Stomach (tissue), 4 donors: ENCODE measurements around the gene ITGB5.

Experiments
- EP300 ChIP-seq: sonication (generic); formaldehyde crosslinking; IDR thresholded peaks from one replicate; pipeline ENCODE4 v1.6.1; 2017; ENCODE audit warnings: antibody characterized with exemption
- POLR2A ChIP-seq, 4 donors: fragments of 450-650 bp; IDR thresholded peaks; one replicate each; pipeline ENCODE4 v1.6.1; 2016; ENCODE audit warnings: antibody characterized with exemption in 4 of 4, control low read depth in 2 of 4, mild to moderate bottlenecking in 1 of 4, moderate library complexity in 1 of 4
- POLR2AphosphoS5 ChIP-seq, 3 donors: sonication (generic); formaldehyde crosslinking; IDR thresholded peaks; one replicate each; pipeline ENCODE4 v1.6.1; 2016; ENCODE audit warnings: antibody characterized with exemption in 3 of 3
- TF ChIP-seq, protein P1 (sequence below), 7 experiments: fragments of 450-650 bp in 4 of 7; fragments of 200-600 bp in 3 of 7; sonication (generic) in 3 of 7; IDR thresholded peaks; one replicate each; pipeline ENCODE4 v1.5.1; 2016 to 2019; ENCODE audit warnings: antibody characterized with exemption in 7 of 7, control low read depth in 2 of 7, mild to moderate bottlenecking in 1 of 7

DNA sequence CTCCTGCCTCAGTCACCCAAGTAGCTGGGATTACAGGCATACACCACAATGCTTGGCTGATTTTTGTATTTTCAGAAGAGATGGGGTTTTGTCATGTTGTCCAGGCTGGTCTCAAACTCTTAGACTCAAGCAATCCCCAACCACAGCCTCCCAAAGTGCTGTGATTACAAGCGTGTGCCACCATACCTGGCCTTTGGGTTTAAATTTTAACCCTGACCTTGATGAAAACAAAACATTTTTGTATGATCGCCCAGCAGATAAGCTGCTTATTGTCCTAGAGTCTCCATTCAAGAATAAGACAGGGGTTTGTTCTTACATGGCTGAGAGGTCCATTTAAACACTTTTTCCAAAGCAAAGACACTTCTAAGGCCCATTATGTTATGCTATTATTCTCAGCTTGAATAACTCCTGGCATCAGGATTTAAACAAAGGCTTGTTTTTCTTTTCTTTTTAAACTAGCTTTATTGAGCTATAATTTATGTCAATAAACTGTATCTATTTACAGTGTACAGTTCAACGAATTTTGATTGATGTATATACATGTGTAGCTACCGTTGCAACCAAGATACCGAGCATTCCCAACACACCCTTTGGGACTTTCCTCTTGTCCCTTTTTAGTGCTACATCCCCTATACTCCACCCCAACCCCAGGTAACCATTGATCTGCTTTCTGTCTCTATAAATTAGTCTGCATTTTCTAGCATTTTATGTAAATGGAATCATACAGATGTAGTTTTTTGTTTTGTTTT is 48.8 kb upstream of the ITGB5 start:
- TF ChIP-seq, protein P1, sequence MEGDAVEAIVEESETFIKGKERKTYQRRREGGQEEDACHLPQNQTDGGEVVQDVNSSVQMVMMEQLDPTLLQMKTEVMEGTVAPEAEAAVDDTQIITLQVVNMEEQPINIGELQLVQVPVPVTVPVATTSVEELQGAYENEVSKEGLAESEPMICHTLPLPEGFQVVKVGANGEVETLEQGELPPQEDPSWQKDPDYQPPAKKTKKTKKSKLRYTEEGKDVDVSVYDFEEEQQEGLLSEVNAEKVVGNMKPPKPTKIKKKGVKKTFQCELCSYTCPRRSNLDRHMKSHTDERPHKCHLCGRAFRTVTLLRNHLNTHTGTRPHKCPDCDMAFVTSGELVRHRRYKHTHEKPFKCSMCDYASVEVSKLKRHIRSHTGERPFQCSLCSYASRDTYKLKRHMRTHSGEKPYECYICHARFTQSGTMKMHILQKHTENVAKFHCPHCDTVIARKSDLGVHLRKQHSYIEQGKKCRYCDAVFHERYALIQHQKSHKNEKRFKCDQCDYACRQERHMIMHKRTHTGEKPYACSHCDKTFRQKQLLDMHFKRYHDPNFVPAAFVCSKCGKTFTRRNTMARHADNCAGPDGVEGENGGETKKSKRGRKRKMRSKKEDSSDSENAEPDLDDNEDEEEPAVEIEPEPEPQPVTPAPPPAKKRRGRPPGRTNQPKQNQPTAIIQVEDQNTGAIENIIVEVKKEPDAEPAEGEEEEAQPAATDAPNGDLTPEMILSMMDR (IDR thresholded peaks at IDR 0.05): no peak
- TF ChIP-seq POLR2A (IDR thresholded peaks at IDR 0.05) (no peak), POLR2AphosphoS5 (IDR thresholded peaks at IDR 0.05) (no peak), EP300 (no peak)
